HEK293T (cell line): ENCODE measurements around the gene MAMDC2.

Source experiments
- BHLHE40 ChIP-seq: fragments of 450-650 bp; IDR thresholded peaks from 2 replicates; pipeline ENCODE4 v1.6.1; 2016; ENCODE audit warnings: mild to moderate bottlenecking, moderate library complexity, borderline replicate concordance
- LEF1 ChIP-seq: fragments of 450-650 bp; IDR thresholded peaks from 2 replicates; pipeline ENCODE4 v1.6.1; 2017; ENCODE audit warnings: mild to moderate bottlenecking, borderline replicate concordance
- TF ChIP-seq, protein P1 (sequence below): fragments of 450-650 bp; IDR thresholded peaks from 2 replicates; pipeline ENCODE4 v1.6.1; 2016

- TF ChIP-seq BHLHE40: no peak
- TF ChIP-seq, protein P1, sequence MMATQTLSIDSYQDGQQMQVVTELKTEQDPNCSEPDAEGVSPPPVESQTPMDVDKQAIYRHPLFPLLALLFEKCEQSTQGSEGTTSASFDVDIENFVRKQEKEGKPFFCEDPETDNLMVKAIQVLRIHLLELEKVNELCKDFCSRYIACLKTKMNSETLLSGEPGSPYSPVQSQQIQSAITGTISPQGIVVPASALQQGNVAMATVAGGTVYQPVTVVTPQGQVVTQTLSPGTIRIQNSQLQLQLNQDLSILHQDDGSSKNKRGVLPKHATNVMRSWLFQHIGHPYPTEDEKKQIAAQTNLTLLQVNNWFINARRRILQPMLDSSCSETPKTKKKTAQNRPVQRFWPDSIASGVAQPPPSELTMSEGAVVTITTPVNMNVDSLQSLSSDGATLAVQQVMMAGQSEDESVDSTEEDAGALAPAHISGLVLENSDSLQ: no peak
- no peak for TF ChIP-seq LEF1
These were observed 69.3 kb downstream of the MAMDC2 start for GRCh38 chr9:70112981-70113380.
